ENCODE data around the gene ZSCAN5B. TPM values are rescaled to one million over a fixed set of nuclear protein-coding genes. Genes with fewer than 3 reads are reported as not detected.
"Not testable (repeated sequence)": the region's sequence is repeated elsewhere in the genome, so short reads cannot be mapped to it uniquely, and the experiment has no call there.

ZSCAN5B gene
- total and polyA plus RNA-seq, 9 of the 15 experiments (the other 6 are each of a cell fraction or from before 2014, with no cell fraction given) = 0.03 to 0.07 TPM; not detected in 7

- H2AFZ ChIP-seq (ENCODE audit: low read depth, low read length); ATAC-seq; H3K27me3 ChIP-seq (ENCODE audit: control insufficient read depth in 2 of 2, insufficient read depth in 2 of 2, low read length in 2 of 2); H3K9ac ChIP-seq (ENCODE audit: insufficient read depth in 1 of 2, low read depth in 2 of 2, low read length in 2 of 2); DNase-seq (ENCODE audit: extremely low read depth in 1 of 4, low spot score in 3 of 4); H4K20me1 ChIP-seq (replicated peaks; ENCODE audit: control insufficient read depth, insufficient read depth, low read length); H3K4me1 ChIP-seq (replicated peaks in 1 of 2; ENCODE audit: control insufficient read depth in 2 of 2, insufficient read depth in 2 of 2, low read length in 2 of 2); POLR2A ChIA-PET; CTCF ChIA-PET (ENCODE audit: low intra/inter-chr PET ratio); H3K27ac ChIP-seq (ENCODE audit: extremely low read depth, low read depth, low read length); H3K4me2 ChIP-seq (ENCODE audit: insufficient read depth, low read length); H3K4me3 ChIP-seq; H3K9me1 ChIP-seq (ENCODE audit: control insufficient read depth, insufficient read depth, low read length); H3K9me3 ChIP-seq (replicated peaks; ENCODE audit: control insufficient read depth, insufficient read depth, low read depth, low read length); intact Hi-C loops (cut with micrococcal nuclease); FAIRE-seq; BruUV-seq (replicated peaks): not testable (repeated sequence)
- H3K36me3 ChIP-seq (ENCODE audit: control insufficient read depth, insufficient read depth, low read length) = peaks cover 27% of the 10 kb centered on the region; the same call in 2 of the 3 replicates
- in situ Hi-C loops (cut with MboI) = loop anchor here (25.0 kb wide), 1 partner anchor 987 kb away; the partner anchor contains the start of genes DNAAF3 and TNNI3
- H3K79me2 ChIP-seq (ENCODE audit: control insufficient read depth, insufficient read depth, low read length) = peaks cover 13% of the 10 kb centered on the region
- WGBS (ENCODE audit: insufficient coverage, low coverage, missing lambda C conversion rate) = 81% methylated on average over 7 of the region's 12 CpGs
- TF ChIP-seq ESRRA (IDR thresholded peaks at IDR 0.05; ENCODE audit: borderline replicate concordance, low read depth) = peak; percentile 9; the same call in 1 of the 2 replicates
- TF ChIP-seq NR2C2 (CRISPR knock-in tag; IDR thresholded peaks at IDR 0.05) = peak; percentile 78
- TF ChIP-seq NR2C2 (tag; IDR thresholded peaks at IDR 0.05) = peak; percentile 72
Measured at GRCh38 chr19:56148955-56149655, 48.5 kb downstream of the ZSCAN5B start.

- no peaks in the 10 kb centered on the region for H3K9me1 ChIP-seq (ENCODE audit: control insufficient read depth, insufficient read depth, low read length)
- in situ Hi-C loops (cut with MboI) = loop anchor here (25.0 kb wide), 1 partner anchor 986 kb away; the partner anchor contains the start of genes DNAAF3 and TNNI3
- no peak overlapping the region for H2AFZ ChIP-seq (ENCODE audit: low read depth, low read length)
- peaks cover 24% of the 10 kb centered on the region; the same call in 2 of the 3 replicates for H3K36me3 ChIP-seq (ENCODE audit: control insufficient read depth, insufficient read depth, low read length)
- TF ChIP-seq ZNF785 (CRISPR knock-in tag; IDR thresholded peaks at IDR 0.05) (no peak), POLR2G (IDR thresholded peaks at IDR 0.05; ENCODE audit: low read depth, low read length) (0 out of 2 replicates have a peak, but pooled peaks have one; percentile 32)
- no peak overlapping the region for H3K27ac ChIP-seq (ENCODE audit: extremely low read depth, low read depth, low read length)
- peaks cover 19% of the 10 kb centered on the region for H3K79me2 ChIP-seq (ENCODE audit: control insufficient read depth, insufficient read depth, low read length)
- no peak overlapping the region for H3K9ac ChIP-seq (ENCODE audit: insufficient read depth in 1 of 2, low read depth in 2 of 2, low read length in 2 of 2)
- no peaks in the 10 kb centered on the region for H3K9me3 ChIP-seq (replicated peaks; ENCODE audit: control insufficient read depth, insufficient read depth, low read depth, low read length)
- ChIA-PET POLR2A (no interaction called here), CTCF (ENCODE audit: low intra/inter-chr PET ratio) (no interaction called here)
- no peak for FAIRE-seq
- no peak overlapping the region for H3K4me3 ChIP-seq
- no peak overlapping the region for H3K4me2 ChIP-seq (ENCODE audit: insufficient read depth, low read length)
- BruUV-seq (replicated peaks) = no TSS peak
- DNase-seq (ENCODE audit: extremely low read depth in 1 of 4, low spot score in 3 of 4) = no peak
- no peaks in the 10 kb centered on the region for H3K27me3 ChIP-seq (ENCODE audit: control insufficient read depth in 2 of 2, insufficient read depth in 2 of 2, low read length in 2 of 2)
- intact Hi-C loops (cut with micrococcal nuclease) = no loop called here
- over 99% methylated on average over 13 of the region's 15 CpGs for WGBS (ENCODE audit: insufficient coverage, low coverage, missing lambda C conversion rate)
- H4K20me1 ChIP-seq (replicated peaks; ENCODE audit: control insufficient read depth, insufficient read depth, low read length) = no peaks in the 10 kb centered on the region; the same call in 1 of the 2 replicates
- ATAC-seq = no peak
- peaks cover 0 to 10% of the 10 kb centered on the region in 2 experiments; a peak in 3 of 5 replicates for H3K4me1 ChIP-seq (replicated peaks in 1 of 2; ENCODE audit: control insufficient read depth in 2 of 2, insufficient read depth in 2 of 2, low read length in 2 of 2)
Measured at GRCh38 chr19:56148096-56148495, 49.5 kb downstream of the ZSCAN5B start.
